OCI-LY7 (cell line): Measurements from ENCODE around the gene TEX48. TPM values are rescaled to one million over a fixed set of nuclear protein-coding genes. Genes with fewer than 3 reads are reported as not detected.

ENCODE experiments used
- BruUV-seq: library from RNA; stranded (reverse); fragments of 400-500 nt; replicated peaks from 2 replicates; lab custom pipeline; 2021; lab: Mats Ljungman, UMichigan
- CTCF ChIA-PET: fragments of 300-600 bp; sonication (Branson Sonifier 250); formaldehyde crosslinking; loops from one replicate; lab custom pipeline; 2022; ENCODE audit warnings: antibody characterized with exemption; ENCODE audit not compliant: unreplicated experiment; lab: Charles Lee
- POLR2A ChIA-PET: fragments of 300-600 bp; sonication (Branson Sonifier 250); formaldehyde crosslinking; loops from one replicate; lab custom pipeline; 2022; ENCODE audit warnings: antibody characterized with exemption; lab: Charles Lee
- DNase-seq: peaks from one replicate; pipeline ENCODE4 v3.0.0-alpha.2; 2015; ENCODE audit warnings: low spot score
- H2AFZ ChIP-seq: fragments of 200-600 bp; sonication (generic), shearing (Covaris generic); 2 replicates; pipeline ENCODE4 v1.6.1; 2014; ENCODE audit warnings: mild to moderate bottlenecking, antibody characterized with exemption, low read length, moderate library complexity
- H3K27ac ChIP-seq: fragments of 200-600 bp; sonication (generic); 2 replicates; pipeline ENCODE4 v1.5.1; 2014; ENCODE audit warnings: mixed run types, low read depth, mild to moderate bottlenecking, moderate library complexity, low read length, inconsistent platforms; ENCODE audit not compliant: poor library complexity, severe bottlenecking
- H3K36me3 ChIP-seq: fragments of 200-600 bp; sonication (generic); 2 replicates; pipeline ENCODE4 v1.6.1; 2014; ENCODE audit warnings: mild to moderate bottlenecking, antibody characterized with exemption, low read length, moderate library complexity, mixed read lengths; ENCODE audit not compliant: insufficient read depth
- H3K4me1 ChIP-seq: fragments of 200-600 bp; sonication (generic); 2 replicates; pipeline ENCODE4 v1.5.1; 2014; ENCODE audit warnings: mild to moderate bottlenecking, low read length; ENCODE audit not compliant: insufficient read depth, poor library complexity, severe bottlenecking
- H3K4me2 ChIP-seq: fragments of 200-600 bp; sonication (generic); 2 replicates; pipeline ENCODE4 v1.6.1; 2014; ENCODE audit warnings: mild to moderate bottlenecking, low read length
- H3K4me3 ChIP-seq: fragments of 200-600 bp; sonication (generic); 2 replicates; pipeline ENCODE4 v1.5.1; 2014; ENCODE audit warnings: mild to moderate bottlenecking, low read depth, low read length; ENCODE audit not compliant: poor library complexity, severe bottlenecking
- H3K79me2 ChIP-seq: fragments of 200-600 bp; sonication (generic); 2 replicates; pipeline ENCODE4 v1.6.1; 2016; ENCODE audit warnings: low read depth, mild to moderate bottlenecking, low read length, moderate library complexity, mixed read lengths; ENCODE audit not compliant: insufficient read depth
- H3K9me2 ChIP-seq: fragments of 200-600 bp; sonication (generic); 2 replicates; pipeline ENCODE4 v1.6.1; 2016; ENCODE audit warnings: mild to moderate bottlenecking, low read length, mixed read lengths; ENCODE audit not compliant: insufficient read depth
- H3K9me3 ChIP-seq: fragments of 200-600 bp; sonication (generic); 2 replicates; pipeline ENCODE4 v1.6.1; 2014; ENCODE audit warnings: mild to moderate bottlenecking, mixed run types, low read length, mixed read lengths
- H4K20me1 ChIP-seq: fragments of 200-600 bp; sonication (generic); 2 replicates; pipeline ENCODE4 v1.6.1; 2014; ENCODE audit warnings: mild to moderate bottlenecking, antibody characterized with exemption, low read length, moderate library complexity, mixed read lengths; ENCODE audit not compliant: insufficient read depth
- EZH2phosphoT487 ChIP-seq: fragments of 200-600 bp; sonication (generic); IDR thresholded peaks from 2 replicates; pipeline ENCODE4 v1.6.1; 2018; ENCODE audit warnings: low read depth, borderline replicate concordance, mild to moderate bottlenecking, mixed run types, antibody characterized with exemption, low read length, moderate library complexity, mixed read lengths
- intact Hi-C: fragments of 100-400 bp; cut with micrococcal nuclease; formaldehyde crosslinking; loops from one replicate; pipeline ENCODE4 v1.10.0; 2022; ENCODE audit not compliant: unreplicated experiment
- total RNA-seq, 2 experiments: library from RNA; depleted of rRNA in 1 of 2; stranded (reverse); fragments of >200 nt in 1 of 2; shearing (Covaris generic) in 1 of 2; gene quantifications; 2 replicates each; pipeline ENCODE4 v1.2.3, GENCODE V29; 2014 to 2022
- TF ChIP-seq, protein P1 (sequence below): fragments of 200-600 bp; sonication (generic); conservative IDR thresholded peaks from 2 replicates; pipeline ENCODE4 v1.5.1; 2014; ENCODE audit warnings: mild to moderate bottlenecking, antibody characterized with exemption, low read length, moderate library complexity, mixed read lengths

TEX48 gene
- total RNA-seq, 2 experiments from 2014 or later, result not detected

DNA sequence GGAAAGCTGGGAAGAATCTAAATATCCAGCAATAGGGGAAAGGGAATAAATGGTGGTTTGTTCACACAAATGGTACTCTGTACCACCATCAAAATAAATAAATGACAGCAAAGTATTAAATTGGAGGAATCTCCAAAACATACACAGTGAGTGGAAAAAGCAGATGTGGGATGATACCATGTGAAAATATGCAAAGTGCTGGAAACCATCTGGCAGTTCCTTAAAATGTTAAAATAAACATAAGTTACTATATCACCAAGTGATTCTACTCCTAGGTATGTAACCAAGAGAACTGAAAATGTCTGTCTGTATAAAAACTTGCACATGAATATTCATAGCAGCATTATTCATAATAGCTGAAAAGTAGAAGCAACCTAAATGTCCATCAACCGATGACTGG lies 41.9 kb upstream of the TEX48 start:
- Histone ChIP-seq H3K36me3 (no peaks in the 10 kb centered on the region), H2AFZ (no peak overlapping the region), H3K9me3 (0 out of 2 replicates have a peak, but pooled peaks cover 4% of the 10 kb centered on the region), H3K9me2 (no peaks in the 10 kb centered on the region), H3K4me1 (peaks cover 15% of the 10 kb centered on the region), H3K4me2 (no peak overlapping the region), H3K79me2 (no peaks in the 10 kb centered on the region), H4K20me1 (no peaks in the 10 kb centered on the region), H3K4me3 (no peak overlapping the region), H3K27ac (no peak overlapping the region)
- POLR2A ChIA-PET, result interaction anchor here (1.0 kb wide), 1 partner anchor 12 kb away, joined by 4 read pairs; no protein-coding TSS in a partner anchor
- no peak for DNase-seq
- CTCF ChIA-PET, result no interaction called here
- no peak for TF ChIP-seq EZH2phosphoT487
- TF ChIP-seq, protein P1, sequence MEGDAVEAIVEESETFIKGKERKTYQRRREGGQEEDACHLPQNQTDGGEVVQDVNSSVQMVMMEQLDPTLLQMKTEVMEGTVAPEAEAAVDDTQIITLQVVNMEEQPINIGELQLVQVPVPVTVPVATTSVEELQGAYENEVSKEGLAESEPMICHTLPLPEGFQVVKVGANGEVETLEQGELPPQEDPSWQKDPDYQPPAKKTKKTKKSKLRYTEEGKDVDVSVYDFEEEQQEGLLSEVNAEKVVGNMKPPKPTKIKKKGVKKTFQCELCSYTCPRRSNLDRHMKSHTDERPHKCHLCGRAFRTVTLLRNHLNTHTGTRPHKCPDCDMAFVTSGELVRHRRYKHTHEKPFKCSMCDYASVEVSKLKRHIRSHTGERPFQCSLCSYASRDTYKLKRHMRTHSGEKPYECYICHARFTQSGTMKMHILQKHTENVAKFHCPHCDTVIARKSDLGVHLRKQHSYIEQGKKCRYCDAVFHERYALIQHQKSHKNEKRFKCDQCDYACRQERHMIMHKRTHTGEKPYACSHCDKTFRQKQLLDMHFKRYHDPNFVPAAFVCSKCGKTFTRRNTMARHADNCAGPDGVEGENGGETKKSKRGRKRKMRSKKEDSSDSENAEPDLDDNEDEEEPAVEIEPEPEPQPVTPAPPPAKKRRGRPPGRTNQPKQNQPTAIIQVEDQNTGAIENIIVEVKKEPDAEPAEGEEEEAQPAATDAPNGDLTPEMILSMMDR, result no peak
- intact Hi-C loops, result no loop called here
- BruUV-seq, result no TSS peak

DNA sequence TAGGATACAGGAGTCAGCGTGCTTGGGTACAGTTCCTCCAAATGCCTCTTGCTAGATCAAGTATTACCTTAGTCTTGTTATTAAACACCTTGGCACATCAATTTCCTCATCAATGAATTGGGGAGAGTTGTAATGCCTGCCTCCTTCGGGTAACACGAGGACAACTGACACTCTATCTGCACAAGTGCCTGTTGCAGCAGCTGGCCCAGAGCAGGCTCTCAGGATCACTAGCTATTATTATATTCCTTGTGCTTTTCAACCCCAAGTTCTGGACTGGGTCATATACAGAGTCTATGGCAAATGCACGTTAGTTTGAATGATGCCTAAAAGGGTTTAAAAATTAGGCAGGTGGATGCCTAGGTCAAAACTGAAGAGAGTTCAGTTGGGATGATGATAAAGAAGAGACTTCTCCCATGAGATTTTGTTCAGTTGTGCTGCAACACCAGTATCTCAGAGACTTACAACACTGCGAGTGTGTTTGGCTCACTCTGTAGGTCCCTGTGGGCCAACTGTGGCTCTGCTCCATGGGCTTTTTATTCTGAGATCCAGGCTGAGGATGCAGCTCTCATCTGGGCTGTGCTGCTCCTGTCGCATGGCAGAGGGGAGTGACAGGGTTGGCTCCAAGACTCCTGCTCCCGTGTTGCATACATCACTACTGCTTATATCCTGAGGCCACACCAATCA lies 41.1 kb upstream of the TEX48 start:
- H3K4me2 ChIP-seq, result no peak overlapping the region
- H3K36me3 ChIP-seq, result no peaks in the 10 kb centered on the region
- no peaks in the 10 kb centered on the region for H4K20me1 ChIP-seq
- TF ChIP-seq EZH2phosphoT487, result no peak
- TF ChIP-seq, protein P1, result no peak
- ChIA-PET POLR2A (interaction anchor here (0.9 to 1.2 kb wide), 2 partner anchors 18 to 91 kb away, joined by 3 read pairs; no protein-coding TSS in a partner anchor), CTCF (no interaction called here)
- no peaks in the 10 kb centered on the region for H3K9me2 ChIP-seq
- H3K9me3 ChIP-seq, result no peaks in the 10 kb centered on the region
- H3K79me2 ChIP-seq, result no peaks in the 10 kb centered on the region
- H3K4me1 ChIP-seq, result peaks cover 15% of the 10 kb centered on the region
- no TSS peak for BruUV-seq
- no peak for DNase-seq
- no peak overlapping the region for H3K4me3 ChIP-seq
- no peak overlapping the region for H3K27ac ChIP-seq
- no peak overlapping the region for H2AFZ ChIP-seq
- intact Hi-C loops, result no loop called here

DNA sequence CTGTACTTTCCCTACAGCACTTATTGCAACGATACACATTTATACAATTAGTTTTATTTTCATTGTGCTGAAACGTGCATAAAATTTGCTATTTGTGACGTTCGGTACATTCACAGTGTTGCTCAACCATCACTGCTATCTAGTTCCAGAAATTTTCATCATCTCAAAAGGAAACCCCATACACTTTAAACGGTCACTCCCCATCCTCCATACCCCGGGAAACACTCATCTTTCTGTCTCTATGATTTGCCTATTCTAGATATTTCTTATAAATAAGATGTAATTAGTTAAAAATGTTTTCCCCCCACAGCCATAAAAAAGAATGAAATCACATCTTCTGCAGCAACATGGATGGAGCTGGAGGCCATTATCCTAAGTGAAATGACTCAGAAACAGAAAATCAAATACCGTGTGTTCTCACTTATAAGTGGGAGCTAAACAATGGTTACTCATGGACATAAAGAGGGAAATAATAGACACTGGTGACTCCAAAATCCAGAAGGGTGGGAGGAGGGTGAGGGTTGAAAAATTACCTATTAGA lies 40.2 kb upstream of the TEX48 start:
- intact Hi-C loops, result no loop called here
- no peak for TF ChIP-seq EZH2phosphoT487
- TF ChIP-seq, protein P1, result no peak
- Histone ChIP-seq H3K36me3 (no peaks in the 10 kb centered on the region), H3K4me1 (peaks cover 15% of the 10 kb centered on the region), H3K4me3 (no peak overlapping the region), H3K9me2 (no peaks in the 10 kb centered on the region), H3K79me2 (no peaks in the 10 kb centered on the region), H4K20me1 (no peaks in the 10 kb centered on the region), H2AFZ (no peak overlapping the region), H3K27ac (no peak overlapping the region), H3K9me3 (no peaks in the 10 kb centered on the region), H3K4me2 (no peak overlapping the region)
- BruUV-seq, result no TSS peak
- POLR2A ChIA-PET, result interaction anchor here (1.2 kb wide), 1 partner anchor 92 kb away, joined by 3 read pairs; no protein-coding TSS in a partner anchor
- CTCF ChIA-PET, result no interaction called here
- no peak for DNase-seq
